MM.1S (cell line): ENCODE results near the gene SLC1A1.

Experiments used
- CTCF ChIP-seq: fragments of 300-600 bp; sonication (generic); IDR thresholded peaks from 2 replicates; pipeline ENCODE4 v1.5.1; 2016; ENCODE audit warnings: antibody characterized with exemption, low read length, mixed read lengths
- EZH2 ChIP-seq: fragments of 300-600 bp; sonication (generic); optimal IDR thresholded peaks from 2 replicates; pipeline ENCODE3; 2017; ENCODE audit warnings: low read depth, mild to moderate bottlenecking, antibody characterized with exemption, low read length, mixed read lengths
- EZH2phosphoT487 ChIP-seq: fragments of 300-600 bp; sonication (generic); IDR thresholded peaks from 2 replicates; pipeline ENCODE4 v1.6.1; 2018; ENCODE audit warnings: antibody characterized with exemption, low read length

GRCh38 chr9:4509590-4509984 lies 19.3 kb downstream of the SLC1A1 start:
- TF ChIP-seq CTCF (no peak), EZH2phosphoT487 (no peak), EZH2 (no peak)
